Measurements from ENCODE around the gene IQCF6.
"Not testable (repeated sequence)": the region's sequence is repeated elsewhere in the genome, so short reads cannot be mapped to it uniquely, and the experiment has no call there.

Gene IQCF6
- total RNA-seq = 0 to 0.11 (median 0) reads per million in 17 experiments

- no peak for DNase-seq
Observed at GRCh38 chr3:51779137-51779536, at the start of gene IQCF6. TSS of gene IQCF6 (minus strand) at chr3:51779237. CDS start at chr3:51779224, 13 bp downstream.

GRCh38 chr3:51828297-51828696 is 49.3 kb upstream of the IQCF6 start:
- no peak for DNase-seq

DNA sequence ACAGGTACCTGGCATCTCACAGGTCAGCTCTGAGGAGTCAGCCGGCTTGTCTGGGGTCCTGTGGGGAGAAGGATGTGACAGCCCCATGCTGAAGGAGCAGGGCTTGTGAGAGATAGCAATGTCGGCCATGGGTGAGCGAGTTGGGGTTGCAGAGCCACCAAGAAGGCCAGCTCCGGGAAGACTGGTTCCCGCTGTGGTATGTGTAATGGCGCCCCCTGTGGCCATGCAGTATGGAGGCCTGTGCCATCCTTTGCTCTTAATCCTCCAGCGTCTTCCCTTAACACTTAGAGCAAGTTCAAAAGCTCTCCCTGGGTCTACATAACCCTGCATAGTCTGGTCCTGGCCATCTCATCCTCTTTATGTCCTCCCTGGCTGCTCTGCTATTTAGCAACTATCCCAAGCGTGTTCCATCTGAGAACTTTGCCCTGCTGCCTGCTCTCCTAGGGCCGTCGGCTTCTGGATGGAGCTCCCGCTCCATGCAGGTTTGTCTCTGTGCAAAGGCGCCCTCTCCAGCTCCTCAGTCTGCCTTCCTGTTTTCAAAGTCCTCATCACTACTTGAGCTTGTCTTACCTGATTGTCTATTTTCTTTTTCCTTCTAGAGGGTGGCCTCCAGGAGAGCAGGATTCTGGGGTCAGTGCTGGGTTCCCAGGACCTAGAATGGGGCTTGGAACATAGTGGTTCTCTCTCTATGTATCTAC is 40.8 kb upstream of the IQCF6 start:
- DNase-seq = peak in 1 of 4 experiments; percentile 10

- DNase-seq = no peak
Observed at GRCh38 chr3:51819151-51819550, 40.1 kb upstream of the IQCF6 start.

GRCh38 chr3:51817375-51817774 is 38.3 kb upstream of the IQCF6 start:
- DNase-seq = no peak

GRCh38 chr3:51816723-51817122 is 37.7 kb upstream of the IQCF6 start:
- DNase-seq = no peak

DNA sequence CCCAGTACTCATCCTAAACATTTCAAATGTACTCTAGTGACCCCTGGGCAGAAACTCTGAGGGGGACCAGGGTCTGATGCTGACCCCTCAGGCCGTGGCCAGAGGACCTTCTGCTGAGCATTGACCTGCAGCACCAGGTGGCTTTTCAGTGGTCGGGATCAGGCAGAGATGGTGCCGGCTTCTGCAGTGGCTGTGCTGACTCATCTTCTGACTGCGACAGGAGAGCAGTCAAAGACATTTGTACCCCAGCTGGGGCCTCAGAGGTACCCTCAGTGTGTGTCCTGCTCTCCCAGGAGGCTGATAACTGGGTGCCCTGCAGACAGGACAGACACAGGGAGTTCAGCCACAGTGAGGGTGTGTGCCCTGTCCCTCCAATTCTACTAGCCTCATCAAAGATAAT is 36.6 kb upstream of the IQCF6 start:
- DNase-seq = no peak

DNA sequence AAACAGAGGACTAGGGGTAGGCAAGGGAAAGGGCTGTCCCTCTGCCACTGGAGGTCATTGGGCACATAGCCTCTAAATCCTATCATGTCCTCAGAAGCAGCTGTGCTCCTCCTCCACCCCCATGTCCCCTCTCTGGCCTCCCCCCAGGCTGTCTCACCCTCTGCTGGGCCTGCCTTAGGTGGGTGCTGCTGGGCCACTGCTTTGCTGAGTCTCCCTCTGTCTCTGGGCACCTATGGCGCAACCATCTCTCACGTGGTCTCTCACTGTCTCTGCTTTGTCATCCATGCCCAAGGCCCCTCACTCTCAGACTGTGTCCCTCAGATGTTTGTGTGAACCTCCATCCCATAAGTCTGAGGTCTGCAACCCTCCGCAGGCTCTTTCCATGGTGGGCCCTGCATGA is 35.0 kb upstream of the IQCF6 start:
- DNase-seq = no peak

GRCh38 chr3:51813539-51813938 is 34.5 kb upstream of the IQCF6 start:
- no peak for DNase-seq

DNA sequence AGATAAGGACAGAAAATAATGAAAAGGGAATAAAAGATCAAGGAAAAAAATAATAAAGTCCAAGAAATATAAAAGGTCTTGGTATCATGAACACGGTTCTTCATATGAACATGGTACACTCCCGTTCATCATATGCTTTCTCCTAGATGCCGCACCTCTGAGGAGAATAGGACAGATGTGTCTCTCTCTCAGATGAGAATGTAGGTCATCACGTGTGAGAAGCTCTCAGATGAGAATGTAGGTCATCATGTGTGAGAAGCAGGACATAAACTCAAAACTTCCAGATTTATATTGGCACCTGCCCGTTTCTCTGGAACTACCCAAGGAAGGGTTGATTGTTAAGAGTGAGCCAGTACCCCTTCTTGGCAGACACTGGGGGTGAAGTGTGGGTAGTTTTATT is 29.9 kb upstream of the IQCF6 start:
- DNase-seq = no peak

DNA sequence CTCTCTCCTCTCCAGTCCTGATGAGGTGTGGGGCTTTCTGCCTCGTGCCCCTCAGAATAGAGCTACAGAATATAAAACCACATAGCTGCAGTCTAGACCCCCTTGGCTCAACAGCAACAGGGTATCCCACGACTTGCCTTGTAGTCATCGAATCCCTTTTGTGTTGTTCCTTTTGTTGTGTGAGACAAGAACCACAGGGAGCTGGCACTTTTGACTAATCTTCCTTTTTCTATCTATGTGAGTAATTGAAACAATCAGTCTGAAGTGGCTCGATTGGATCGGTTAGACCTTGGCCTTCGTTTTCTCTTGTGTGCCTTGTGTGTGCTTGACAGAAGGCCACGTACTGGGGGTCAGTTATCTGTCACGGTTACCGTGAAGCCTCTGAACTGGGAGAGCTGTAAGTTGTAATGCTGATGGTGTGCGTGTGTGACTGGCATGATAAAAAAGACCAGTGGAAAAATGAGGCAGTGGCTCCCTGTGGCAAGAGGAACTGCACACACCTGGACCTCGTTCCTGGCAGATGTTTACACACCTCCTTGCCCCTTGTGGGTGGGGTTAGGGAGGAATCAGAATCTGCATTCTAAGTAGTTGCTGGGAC is 23.2 kb upstream of the IQCF6 start:
- DNase-seq = no peak

DNA sequence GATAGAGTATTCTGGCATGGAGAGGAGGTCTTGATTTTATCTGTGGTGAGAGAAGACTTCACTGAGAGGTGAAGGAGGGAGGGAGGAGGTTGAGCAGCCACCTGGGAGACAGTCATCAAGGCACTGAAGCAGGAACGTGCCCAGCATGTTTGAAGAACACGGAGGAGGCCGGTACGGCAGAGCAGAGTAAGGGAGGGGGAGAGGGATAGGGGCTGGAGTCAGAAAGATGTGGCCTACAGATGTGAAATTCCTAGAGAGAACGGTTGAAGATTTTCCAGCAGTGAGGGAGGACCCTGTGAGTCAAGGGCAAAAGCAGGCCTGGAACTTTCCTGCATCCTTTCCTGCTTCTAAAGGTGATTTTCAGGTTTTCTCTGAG is 21.7 kb upstream of the IQCF6 start:
- DNase-seq = no peak

GRCh38 chr3:51799879-51800749 is 21.1 kb upstream of the IQCF6 start:
- peak; percentile 63 to 79 (median 72) for DNase-seq

- peak in 1 of 4 experiments; percentile 8 for DNase-seq
Observed at GRCh38 chr3:51798411-51798963, 19.4 kb upstream of the IQCF6 start.

DNA sequence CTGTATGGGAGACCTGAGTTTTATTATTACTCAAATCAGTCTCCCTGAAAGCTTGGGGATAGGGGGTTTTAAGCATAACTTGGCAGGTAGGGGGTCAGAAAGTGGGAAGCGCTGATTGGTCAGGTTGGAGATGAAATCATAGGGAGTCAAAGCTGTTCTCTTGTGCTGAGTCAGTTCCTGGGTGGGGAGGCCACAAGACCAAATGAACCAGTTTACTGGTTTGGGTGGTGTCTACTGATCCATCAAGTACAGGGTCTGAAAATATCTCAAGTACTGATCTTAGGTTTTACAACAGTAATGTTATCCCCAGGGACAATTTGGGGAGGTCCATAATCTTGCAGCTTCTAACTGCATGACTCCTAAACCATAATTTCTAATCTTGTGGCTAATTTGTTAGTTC is 17.8 kb upstream of the IQCF6 start:
- DNase-seq = no peak

DNA sequence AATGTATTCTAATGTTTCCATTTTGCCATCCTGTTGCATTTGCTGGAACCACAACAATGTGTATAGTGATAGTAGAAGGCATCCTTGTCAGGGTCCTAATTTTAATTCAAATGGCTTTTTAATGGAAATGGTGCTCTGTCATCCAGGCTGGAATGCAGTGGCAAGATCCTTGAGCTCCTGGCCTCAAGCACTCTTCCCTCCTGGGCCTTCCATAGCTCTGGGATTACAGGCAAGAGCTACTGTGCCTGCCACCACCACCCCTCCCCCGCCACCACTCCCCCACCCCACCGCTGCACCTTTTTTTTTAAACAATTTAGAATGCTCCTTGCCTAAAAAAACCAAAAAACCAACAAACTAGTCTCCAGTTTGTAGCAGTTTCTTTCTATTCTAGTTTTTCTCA is 15.2 kb upstream of the IQCF6 start:
- DNase-seq = no peak

- DNase-seq = no peak
Observed at GRCh38 chr3:51792206-51792605, 13.2 kb upstream of the IQCF6 start.

DNA sequence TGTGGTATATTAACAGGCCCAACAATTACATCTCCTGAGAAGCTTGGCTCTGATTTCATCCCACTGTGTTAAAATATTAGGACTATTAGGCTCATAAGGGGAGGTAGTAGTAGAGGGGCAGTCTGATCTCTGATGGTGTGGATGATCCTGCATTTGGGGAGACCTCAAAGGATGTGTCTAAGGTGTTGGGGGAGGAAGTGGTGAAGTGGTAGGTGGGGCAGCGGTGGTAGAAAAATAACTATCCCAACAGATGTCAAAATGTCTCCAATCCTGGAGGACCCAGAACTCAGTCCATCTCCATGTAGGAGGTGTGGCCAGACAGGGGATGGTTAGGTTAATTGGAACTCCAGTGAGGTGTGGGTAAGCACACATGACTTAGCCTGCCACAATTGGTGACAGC is 10.4 kb upstream of the IQCF6 start:
- DNase-seq = no peak

DNA sequence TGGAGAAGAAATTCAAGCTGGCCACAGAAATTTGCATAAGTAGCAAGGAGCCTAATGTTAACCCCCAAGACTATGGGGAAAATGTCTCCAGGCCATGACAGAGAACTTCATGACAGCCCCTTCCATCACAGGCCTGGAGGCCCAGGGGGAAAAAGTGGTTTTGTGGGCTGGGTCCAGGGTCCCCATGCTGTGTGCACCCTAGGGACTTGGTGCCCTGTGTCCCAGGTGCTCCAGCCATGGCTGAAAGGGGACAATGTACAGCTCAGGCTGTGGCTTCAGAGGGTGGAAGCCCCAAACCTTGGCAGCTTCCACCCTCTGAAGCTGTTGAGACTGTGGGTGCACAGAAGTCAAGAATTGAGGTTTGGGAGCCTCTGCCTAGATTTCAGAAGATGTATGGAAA is 8.5 kb upstream of the IQCF6 start:
- not testable (repeated sequence) for DNase-seq

GRCh38 chr3:51786267-51786666 is 7.2 kb upstream of the IQCF6 start:
- no peak for DNase-seq

GRCh38 chr3:51778554-51778953 is 483 bp downstream of the IQCF6 start:
- no peak for DNase-seq

GRCh38 chr3:51777985-51778384 is 1.1 kb downstream of the IQCF6 start:
- no peak for DNase-seq

DNA sequence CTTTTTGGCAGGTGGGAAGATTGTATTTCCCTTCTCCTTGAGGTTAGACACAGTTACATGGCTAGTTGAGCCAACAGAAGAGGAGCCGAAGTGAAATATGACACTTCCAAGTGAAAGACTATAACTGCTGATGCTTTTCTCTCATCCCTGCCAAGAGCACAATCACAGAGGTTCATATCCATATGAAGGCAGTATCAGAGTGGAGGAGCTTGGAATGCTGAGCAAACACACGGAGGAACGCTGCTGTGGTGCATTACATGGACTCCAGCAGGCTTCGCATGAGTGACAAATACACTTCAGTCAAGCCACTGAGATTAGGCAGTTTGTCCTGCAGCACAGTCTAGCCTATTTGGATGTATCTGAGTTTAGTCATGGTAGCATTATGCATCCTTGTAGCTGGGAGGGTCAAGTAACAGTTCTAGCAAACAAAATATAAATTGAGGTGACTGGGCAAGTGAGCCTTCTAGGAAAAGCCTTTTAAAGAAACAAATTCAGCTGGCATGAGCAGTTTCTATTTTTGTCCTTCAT is 5.4 kb downstream of the IQCF6 start:
- no peak for DNase-seq
